HG03097 (cell line): Measurements from ENCODE around the gene FCRL6.

Experiments used
- ATAC-seq: cut with Tn5 transposase; IDR thresholded peaks from one replicate; pipeline ENCODE4 v1.9.1; 2021; ENCODE audit not compliant: unreplicated experiment, low FRiP score

Gene FCRL6

DNA sequence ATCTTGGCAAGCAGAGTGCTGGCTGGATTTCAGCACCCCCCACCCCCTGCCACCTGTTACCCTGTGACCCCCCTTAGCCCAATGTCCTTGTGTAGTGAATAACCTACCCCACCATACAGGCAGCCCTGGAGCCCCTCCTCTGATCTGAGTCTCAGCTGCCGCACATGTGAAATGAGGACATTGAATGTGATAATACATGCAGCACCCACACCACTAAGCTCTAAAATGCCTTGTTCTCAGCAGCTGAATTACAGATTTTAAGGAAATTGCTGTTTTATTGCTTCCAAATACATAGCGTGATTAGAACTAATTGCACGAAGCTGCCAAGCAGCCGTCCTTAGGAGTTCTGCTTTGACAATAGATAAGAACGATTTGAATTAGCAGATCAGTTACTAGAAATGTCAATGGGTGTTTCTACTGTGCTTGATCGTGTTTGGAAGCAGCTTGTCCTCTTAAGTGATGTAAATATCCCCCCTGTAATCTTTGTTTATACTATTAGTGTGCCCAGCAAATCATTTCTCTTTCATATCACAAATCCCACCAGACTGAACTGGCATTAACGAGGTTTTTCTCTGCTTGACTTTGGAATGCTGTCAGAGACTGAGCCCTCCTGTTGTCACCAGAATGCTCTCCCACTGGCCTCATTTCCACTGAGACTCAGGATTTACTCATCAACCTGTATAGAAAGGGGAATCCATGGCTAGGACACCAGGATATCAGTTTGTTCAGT lies 29.4 kb downstream of the FCRL6 start:
- ATAC-seq = no peak

DNA sequence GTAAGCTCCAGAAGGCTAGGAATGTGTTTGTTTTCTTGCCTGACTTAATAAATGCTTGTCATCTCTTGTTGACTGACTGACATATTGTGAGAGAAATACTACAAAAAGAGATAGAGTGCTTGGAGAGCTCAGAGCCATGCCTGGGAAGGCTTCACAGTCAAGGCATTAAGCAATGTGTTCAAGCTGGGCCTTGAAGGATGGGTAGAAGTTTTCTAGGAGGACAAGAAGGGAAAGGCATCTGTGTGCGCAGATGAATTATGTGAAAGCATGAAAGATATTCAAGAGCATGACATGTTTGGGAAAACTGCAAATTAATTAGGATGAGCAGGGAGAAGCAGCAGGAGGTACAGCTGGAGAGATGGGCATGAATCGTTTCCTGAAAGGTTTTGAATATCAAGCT lies 30.1 kb downstream of the FCRL6 start:
- ATAC-seq = no peak

DNA sequence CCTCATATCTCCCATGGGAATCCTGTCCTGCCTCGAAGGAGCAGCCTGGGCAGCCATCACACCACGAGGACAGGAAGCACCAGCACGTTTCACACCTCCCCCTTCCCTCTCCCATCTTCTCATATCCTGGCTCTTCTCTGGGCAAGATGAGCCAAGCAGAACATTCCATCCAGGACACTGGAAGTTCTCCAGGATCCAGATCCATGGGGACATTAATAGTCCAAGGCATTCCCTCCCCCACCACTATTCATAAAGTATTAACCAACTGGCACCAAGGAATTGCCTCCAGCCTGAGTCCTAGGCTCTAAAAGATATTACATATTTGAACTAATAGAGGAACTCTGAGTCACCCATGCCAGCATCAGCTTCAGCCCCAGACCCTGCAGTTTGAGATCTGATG lies 33.2 kb downstream of the FCRL6 start:
- ATAC-seq = no peak

DNA sequence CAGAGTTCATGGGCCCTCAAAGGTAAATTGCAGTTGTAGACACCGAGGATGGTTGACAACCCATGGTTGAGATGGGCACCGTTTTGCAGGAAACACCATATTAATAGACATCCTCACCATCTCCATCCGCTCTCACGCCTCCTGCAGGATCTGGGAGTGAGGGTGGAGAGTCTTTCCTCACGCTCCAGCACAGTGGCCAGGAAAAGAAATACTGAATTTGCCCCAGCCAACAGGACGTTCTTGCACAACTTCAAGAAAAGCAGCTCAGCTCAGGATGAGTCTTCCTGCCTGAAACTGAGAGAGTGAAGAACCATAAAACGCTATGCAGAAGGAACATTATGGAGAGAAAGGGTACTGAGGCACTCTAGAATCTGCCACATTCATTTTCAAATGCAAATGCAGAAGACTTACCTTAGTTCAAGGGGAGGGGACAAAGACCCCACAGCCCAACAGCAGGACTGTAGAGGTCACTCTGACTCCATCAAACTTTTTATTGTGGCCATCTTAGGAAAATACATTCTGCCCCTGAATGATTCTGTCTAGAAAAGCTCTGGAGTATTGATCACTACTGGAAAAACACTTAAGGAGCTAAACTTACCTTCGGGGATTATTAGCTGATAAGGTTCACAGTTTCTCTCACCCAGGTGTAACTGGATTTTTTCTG lies 33.8 kb downstream of the FCRL6 start:
- no peak for ATAC-seq

DNA sequence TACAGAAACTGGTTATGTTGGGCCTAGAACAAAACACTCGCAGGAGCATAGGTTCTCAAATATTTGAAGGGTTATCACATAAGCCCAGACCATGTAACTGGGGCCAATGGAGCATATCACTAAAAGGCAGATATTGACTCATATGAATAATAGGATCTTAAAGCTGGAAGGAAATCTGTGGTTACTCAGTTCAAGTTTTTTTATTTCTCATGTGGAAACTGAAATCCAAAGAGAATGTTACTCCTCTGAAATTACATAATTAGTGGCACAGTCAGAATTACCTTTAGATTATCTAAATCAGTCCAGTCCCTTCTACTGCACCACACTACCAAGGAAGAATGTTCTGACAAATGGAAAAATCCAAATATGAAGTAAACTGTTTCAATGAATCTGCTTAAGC lies 36.6 kb downstream of the FCRL6 start:
- peak; percentile 65 for ATAC-seq

DNA sequence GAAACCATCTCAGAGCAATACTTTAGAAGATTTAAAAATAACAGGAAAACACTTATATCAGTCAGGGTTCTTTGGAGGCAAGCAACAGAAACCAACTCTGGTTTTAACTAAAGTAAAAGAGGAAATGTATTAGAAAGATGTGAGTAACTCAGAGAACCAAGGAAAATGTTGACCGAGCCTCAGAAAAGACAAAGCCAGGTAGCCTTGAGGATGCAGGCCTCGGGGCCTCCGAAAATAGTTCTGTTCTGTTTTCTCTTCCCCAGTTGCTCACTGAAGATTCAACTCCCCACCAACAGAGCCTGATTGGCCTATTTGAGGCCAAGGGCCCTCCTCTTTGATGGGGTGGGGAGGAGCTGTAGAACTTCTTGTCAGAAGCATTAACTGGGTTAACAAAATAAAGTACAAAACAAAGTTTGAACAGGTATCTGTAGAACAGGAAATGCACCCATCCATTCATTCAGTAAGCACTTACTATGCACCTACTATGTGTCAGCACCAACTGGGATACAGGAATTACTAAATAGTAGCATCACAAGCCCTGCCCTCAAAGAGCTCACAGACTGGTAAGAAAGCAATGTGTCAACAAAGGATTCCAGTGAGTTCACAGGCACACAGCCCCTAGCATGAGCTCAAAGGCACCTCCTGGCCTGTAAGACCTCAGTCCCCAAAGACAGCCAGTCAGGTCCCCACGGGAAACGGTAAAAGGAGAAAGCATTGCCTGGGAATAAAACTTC lies 37.1 kb downstream of the FCRL6 start:
- peak; percentile 54 for ATAC-seq

DNA sequence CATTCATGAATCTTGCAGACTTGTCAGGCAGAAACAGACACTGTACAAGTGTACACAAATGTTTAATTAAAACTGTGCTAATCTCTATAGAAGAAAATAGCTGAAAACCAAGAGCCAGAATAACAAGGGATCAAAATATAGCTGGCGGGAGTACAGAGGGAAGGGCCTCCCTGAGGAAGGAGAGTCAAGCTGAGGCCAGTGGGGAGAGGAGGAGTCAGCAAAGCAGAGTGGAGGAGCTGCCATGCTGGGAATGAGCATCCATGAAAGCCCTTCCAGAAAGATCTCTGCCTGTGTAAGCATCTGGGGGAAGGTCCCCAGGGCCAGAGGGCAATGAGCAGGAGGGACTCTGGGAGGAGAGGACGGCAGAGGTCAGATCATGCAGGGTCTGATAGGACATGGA lies 39.6 kb downstream of the FCRL6 start:
- no peak for ATAC-seq

DNA sequence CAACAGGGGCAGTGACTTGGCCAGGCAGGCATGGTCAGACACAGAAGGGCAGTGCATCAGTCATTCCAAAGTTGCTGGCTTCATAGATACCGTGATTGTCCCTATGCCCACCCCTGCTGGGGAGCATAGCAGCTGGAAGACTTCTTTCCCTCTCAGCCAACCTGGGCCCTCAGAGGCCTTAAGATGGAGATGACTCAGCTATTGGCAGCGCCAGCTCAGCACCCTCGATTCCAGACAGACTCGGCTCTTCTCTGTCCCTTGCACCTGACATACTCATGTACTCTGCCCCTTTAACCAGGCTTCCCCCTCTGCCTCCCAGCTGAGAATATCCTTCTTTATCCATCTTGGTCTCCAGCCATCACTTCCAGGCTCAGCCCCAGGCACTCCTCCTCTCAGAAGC lies 41.3 kb downstream of the FCRL6 start:
- no peak for ATAC-seq

DNA sequence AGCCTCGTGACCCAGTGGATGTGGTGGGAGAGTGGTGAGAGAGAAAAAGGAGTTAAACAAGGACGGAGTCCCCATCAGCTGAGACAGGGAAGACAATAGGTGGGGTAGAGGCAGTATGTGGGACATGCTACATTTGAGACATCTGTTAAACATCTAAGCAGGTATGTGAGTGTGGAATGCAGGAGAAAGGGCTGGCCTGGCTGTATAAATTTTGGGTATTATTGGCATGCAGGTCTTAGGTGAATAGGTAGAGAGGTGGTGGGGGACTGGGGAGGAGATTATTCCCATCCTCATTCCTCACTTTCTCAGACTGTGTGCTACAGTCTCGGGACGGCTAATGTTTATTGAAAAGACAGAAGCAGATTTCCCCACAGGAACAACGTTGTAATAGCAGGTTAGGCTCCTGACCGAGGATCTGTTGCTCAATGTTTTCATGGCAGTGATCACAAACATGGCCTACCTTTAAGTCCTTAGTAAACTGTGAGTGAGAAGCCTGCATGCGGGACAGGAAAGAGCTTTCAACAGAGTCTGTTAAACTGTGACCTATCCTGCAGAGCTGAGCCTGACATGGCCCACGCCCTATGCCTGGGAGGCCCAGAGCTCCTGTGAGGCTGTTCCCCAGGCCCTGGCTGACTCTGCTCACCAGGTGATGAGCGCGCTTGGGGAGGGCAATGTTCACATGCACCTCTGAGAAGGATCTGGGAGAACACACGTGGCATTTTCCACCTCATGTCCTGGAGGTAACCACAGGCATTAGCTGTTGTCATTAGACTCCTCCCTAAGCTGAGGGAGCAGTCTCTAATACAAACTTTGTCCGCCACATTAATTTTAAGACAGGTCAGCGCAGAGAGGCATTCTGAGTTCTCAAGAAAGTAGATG lies 43.8 kb downstream of the FCRL6 start:
- ATAC-seq = no peak

DNA sequence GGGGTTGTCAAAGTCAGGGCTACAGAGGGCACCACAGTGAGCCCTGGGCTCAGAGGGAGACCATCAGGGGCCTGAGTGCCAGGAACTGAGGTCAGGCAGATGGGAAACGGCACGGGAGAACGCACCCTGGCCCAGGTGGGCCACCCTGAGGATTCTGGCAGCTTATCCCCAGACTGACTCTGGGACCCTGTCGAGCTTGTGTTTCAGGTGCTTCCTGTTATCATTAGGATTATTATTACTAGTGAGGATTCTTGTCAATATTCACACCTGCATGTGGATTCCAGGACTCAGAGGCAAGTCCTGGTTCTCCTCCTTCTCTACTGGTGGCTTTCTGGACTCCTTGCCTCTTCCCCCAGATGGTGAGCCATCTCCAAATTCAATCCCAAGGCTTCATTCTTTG lies 45.1 kb downstream of the FCRL6 start:
- ATAC-seq = no peak

DNA sequence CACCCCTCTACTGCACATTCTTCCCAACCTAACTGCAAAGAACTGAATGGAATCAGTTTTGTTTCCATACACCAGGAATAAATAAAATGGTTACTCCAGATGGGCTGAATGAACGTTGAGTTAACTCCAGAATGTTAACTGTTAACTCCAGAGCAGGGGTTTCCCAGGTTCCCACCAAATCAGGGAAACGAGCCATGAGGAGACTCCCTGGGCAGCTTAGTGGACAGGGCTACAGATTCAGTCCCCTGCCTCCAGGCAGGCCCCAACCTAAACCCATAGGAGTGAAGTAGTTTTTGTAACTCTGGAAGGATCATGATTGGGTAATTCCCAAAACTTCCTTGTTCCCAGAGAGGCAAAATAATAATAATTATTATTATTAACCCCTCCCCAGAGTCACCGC lies 46.2 kb downstream of the FCRL6 start:
- no peak for ATAC-seq

DNA sequence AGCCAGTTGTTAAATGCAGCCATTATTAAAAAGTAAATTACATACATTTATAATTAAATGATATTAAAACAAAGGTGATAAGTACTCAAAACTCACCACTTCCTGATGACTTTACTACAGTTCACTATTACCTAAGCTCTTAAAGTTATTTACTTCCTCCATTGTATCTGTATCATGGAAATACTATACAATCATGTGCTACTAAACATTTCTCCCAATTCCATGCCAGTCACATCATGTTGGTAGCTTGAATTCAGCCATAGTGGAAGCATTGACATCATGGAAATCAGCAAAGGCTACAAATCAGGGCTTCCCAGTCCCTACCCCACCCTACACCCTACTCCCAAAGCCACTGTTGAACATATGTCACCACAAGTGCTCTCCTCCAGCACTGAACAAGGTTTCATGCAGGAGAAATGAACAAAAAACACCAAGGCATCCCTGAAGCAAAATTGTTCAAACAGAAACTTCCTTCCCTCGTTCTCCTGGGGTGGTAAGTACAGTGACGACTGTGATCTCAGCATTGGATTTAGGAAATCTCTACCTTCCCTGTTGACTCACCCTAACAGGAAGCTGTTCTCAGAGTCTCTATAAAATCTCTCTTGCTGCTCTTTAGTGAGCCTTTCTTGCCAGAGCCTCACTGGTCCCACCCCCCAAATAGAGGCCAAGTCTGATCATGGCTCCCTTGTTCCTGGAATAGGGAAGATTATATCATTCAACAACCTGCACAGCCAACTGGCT lies 47.6 kb downstream of the FCRL6 start:
- ATAC-seq = no peak

DNA sequence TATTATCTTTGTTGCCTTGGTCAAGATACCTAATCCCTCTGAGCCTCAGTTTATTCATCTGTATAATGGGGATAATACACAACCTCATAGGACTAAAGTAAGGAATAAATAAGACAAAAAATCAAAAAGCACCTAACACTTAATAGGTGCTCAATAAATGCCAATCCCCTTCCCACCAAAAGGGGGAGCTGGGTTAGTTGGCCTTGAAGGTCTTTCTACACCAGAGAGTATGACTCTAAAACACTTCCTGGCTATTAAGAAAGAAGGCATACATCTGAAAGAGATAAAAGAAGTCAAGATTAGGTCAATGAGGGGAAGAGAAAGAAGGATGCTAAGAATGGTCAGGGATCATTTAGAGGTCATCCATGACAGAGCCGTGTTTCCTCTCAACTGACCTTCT lies 49.2 kb downstream of the FCRL6 start:
- ATAC-seq = no peak

DNA sequence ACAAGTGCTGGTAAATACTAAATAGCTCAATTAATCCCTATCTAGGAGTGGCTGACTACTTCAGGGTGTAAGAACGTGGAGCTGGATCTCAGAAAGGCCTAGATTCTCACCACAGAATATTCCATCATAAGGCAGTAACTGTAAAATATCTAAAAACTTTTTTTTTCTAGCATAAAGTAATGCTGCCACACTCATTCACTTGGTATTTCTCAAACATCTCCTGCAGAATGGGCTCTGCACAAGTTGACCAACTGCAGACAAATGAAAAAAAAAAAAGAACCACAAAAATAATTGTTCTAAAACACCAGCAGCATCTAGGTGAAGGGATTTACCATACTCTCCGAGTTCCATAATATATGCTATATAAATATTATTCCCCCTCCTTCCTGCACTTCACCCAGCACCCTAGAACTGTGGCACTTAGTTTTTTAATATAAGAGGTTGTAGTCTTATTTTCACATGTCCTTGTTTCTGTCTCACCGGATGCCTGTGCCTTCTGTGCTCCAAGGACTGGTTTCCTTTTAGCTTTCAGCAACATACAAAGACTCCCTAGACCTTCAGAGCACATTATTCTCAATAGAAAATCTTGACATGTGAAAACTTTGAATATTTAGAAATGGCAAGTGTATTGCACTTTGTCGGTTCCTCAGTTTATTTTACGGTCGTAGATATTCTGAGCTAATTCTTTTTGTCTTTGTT lies 51.4 kb downstream of the FCRL6 start:
- no peak for ATAC-seq

DNA sequence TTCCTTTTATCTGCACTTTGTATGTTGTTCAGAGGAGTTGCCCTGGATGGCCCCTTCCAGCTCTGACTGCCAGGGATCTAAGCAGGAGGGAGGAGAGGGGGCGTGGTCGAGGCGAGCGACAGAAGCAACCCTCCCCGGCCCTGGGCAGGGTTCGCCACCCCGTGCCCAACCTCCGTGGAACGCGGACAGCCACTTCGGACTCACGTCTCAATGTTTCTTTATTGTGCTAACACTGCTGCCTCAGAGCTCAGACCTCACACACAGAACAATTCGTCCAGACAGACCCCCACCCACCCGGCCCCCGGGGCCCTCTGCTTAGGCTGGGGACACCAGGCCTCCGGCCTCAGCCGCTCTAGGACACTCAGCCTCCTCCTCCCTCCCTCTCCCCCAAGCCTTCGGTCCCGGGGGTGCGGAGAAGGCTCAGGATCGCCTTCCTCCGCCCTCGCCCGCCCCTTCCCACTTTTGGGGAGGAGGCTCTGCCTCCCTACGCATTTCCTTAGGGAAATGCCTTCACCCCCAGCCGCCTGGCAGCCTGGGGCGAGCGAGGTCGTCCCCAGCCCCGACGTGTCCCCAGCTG lies 52.0 kb downstream of the FCRL6 start:
- ATAC-seq = no peak

DNA sequence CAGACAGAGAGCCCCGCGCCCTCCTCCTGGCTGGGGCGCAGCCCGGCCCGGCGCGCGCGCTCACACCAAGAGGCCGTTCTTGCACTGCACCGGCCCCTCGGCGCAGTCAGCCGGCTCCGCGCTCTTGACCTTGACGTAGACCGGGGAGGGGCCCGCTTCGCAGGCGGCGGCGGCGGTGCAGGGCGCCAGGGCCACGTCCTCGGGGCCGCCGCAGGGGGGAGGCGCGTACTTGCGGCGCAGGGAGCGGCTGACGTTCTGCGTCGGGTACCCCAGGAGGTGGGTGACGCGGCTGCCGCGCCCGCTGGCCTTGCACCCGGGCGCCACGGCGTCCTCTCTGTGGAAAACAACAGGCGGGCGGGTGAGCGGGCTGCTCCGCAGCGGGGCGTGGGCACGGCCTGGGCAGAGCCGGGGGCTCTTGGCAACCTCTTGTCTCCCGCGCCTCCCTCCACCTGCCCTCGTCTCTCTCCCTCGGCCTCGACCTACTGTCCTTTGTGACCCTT lies 52.6 kb downstream of the FCRL6 start:
- peak; percentile 62 for ATAC-seq

DNA sequence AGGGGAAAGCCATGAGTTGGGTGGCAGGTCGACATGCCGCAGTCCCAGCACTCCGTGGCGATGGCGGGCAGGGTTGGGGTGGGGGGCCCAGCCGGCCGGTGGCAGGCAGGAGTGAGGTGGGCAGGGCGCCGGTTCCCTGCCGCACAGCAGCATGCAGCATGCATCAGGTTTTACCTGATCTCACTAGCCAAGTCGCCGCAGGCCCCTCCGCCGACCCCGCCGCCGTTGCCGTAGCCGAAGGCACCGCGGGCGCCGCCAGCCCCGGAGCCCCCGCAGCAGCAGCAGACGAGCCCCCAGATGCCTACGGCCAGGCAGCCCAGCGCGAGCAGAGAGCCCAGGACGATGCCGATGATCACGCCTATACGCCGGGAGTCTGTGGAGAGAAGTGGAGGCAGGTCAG lies 53.5 kb downstream of the FCRL6 start:
- ATAC-seq = no peak

DNA sequence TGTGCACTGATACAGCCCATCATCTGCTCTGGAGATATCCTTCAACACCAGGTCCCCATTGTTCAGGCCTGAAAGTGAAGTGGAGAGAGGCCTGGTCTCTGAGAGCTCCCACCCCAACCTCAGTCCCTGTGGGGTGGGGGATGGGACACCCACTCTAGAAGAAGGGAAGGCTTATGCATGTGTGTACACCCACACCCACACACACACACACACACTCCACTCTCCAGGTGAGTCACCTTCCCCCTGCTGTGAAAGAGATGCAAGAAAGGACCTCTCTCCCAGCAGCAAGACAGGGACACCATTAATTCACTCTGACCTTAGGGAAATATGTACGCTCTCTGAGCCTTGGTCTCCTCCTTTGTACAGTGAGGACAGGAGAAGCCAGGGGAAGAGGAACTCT lies 54.4 kb downstream of the FCRL6 start:
- ATAC-seq = no peak

DNA sequence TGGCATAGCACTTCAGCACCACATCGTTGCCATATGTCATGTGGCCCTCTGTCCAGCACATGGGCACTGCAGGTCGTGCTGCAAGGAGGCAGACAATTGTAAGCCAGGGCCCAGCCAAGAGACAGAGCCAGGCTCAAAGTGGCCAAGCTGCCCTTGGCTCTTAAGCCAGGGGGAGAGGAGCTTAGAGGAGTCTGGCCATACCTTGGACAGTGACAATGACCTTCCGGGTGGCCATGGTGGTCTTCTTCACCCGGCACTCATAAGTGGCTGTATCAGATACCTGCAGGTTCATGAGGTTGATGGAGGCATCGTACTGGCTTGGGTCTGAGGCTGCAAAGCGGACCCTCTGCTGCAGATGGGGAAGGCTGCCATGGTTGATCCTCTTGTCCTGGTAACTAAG lies 55.7 kb downstream of the FCRL6 start:
- ATAC-seq = no peak
